Measurements from ENCODE around the gene ZNF181.

- TF ChIP-seq CTCF (conservative IDR thresholded peaks at IDR 0.05; ENCODE audit: low read depth in 2 of 2) (no peak), ZNF331 (CRISPR knock-in tag; IDR thresholded peaks at IDR 0.05; ENCODE audit: low read depth) (no peak), EZH2phosphoT487 (IDR thresholded peaks at IDR 0.05; ENCODE audit: unreplicated experiment) (no peak), NANOG (IDR thresholded peaks at IDR 0.05; ENCODE audit: borderline replicate concordance) (no peak), EZH2 (IDR thresholded peaks at IDR 0.05; ENCODE audit: low read depth, unreplicated experiment) (no peak), POLR2AphosphoS5 (IDR thresholded peaks at IDR 0.05; ENCODE audit: low read depth) (no peak), REST (IDR thresholded peaks at IDR 0.05; ENCODE audit: unreplicated experiment) (no peak)
- TF ChIP-seq, protein P1, sequence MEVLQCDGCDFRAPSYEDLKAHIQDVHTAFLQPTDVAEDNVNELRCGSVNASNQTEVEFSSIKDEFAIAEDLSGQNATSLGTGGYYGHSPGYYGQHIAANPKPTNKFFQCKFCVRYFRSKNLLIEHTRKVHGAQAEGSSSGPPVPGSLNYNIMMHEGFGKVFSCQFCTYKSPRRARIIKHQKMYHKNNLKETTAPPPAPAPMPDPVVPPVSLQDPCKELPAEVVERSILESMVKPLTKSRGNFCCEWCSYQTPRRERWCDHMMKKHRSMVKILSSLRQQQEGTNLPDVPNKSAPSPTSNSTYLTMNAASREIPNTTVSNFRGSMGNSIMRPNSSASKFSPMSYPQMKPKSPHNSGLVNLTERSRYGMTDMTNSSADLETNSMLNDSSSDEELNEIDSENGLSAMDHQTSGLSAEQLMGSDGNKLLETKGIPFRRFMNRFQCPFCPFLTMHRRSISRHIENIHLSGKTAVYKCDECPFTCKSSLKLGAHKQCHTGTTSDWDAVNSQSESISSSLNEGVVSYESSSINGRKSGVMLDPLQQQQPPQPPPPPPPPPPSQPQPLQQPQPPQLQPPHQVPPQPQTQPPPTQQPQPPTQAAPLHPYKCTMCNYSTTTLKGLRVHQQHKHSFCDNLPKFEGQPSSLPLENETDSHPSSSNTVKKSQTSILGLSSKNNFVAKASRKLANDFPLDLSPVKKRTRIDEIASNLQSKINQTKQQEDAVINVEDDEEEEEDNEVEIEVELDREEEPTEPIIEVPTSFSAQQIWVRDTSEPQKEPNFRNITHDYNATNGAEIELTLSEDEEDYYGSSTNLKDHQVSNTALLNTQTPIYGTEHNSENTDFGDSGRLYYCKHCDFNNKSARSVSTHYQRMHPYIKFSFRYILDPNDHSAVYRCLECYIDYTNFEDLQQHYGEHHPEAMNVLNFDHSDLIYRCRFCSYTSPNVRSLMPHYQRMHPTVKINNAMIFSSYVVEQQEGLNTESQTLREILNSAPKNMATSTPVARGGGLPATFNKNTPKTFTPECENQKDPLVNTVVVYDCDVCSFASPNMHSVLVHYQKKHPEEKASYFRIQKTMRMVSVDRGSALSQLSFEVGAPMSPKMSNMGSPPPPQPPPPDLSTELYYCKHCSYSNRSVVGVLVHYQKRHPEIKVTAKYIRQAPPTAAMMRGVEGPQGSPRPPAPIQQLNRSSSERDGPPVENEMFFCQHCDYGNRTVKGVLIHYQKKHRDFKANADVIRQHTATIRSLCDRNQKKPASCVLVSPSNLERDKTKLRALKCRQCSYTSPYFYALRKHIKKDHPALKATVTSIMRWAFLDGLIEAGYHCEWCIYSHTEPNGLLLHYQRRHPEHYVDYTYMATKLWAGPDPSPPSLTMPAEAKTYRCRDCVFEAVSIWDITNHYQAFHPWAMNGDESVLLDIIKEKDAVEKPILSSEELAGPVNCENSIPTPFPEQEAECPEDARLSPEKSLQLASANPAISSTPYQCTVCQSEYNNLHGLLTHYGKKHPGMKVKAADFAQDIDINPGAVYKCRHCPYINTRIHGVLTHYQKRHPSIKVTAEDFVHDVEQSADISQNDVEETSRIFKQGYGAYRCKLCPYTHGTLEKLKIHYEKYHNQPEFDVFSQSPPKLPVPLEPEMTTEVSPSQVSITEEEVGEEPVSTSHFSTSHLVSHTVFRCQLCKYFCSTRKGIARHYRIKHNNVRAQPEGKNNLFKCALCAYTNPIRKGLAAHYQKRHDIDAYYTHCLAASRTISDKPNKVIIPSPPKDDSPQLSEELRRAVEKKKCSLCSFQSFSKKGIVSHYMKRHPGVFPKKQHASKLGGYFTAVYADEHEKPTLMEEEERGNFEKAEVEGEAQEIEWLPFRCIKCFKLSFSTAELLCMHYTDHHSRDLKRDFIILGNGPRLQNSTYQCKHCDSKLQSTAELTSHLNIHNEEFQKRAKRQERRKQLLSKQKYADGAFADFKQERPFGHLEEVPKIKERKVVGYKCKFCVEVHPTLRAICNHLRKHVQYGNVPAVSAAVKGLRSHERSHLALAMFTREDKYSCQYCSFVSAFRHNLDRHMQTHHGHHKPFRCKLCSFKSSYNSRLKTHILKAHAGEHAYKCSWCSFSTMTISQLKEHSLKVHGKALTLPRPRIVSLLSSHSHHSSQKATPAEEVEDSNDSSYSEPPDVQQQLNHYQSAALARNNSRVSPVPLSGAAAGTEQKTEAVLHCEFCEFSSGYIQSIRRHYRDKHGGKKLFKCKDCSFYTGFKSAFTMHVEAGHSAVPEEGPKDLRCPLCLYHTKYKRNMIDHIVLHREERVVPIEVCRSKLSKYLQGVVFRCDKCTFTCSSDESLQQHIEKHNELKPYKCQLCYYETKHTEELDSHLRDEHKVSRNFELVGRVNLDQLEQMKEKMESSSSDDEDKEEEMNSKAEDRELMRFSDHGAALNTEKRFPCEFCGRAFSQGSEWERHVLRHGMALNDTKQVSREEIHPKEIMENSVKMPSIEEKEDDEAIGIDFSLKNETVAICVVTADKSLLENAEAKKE (CRISPR knock-in tag; IDR thresholded peaks at IDR 0.05) = no peak
These were observed 33.9 kb downstream of the ZNF181 start for GRCh38 chr19:34767951-34768350.
